Peyer's patch (tissue), 4 donors: Measurements from ENCODE around the gene LTO1. TPM values are rescaled to one million over a fixed set of nuclear protein-coding genes. Genes with fewer than 3 reads are reported as not detected.

Experiments used
- DNase-seq, 3 donors: peaks; one replicate each; pipeline ENCODE4 v3.0.0-alpha.2; 2017 to 2019
- H3K27ac ChIP-seq, 4 donors: fragments of 200-600 bp; sonication (generic); one replicate each; pipeline ENCODE4 v1.5.1; 2016 to 2019
- H3K27me3 ChIP-seq, 2 donors: fragments of 200-600 bp; sonication (generic); one replicate each; pipeline ENCODE4 v1.5.1; 2019
- H3K36me3 ChIP-seq, 3 donors: fragments of 200-600 bp; sonication (generic); one replicate each; pipeline ENCODE4 v1.5.1; 2016 to 2019
- H3K4me1 ChIP-seq, 4 donors: fragments of 200-600 bp; sonication (generic); one replicate each; pipeline ENCODE4 v1.5.1; 2016 to 2019
- H3K4me3 ChIP-seq, 4 donors: fragments of 200-600 bp; sonication (generic); 1 replicate in 3 of 4; 2 replicates in 1 of 4; pipeline ENCODE4 v1.5.1; 2016 to 2019; ENCODE audit warnings: mild to moderate bottlenecking in 1 of 4
- H3K9me3 ChIP-seq, 4 donors: fragments of 200-600 bp; sonication (generic); one replicate each; pipeline ENCODE4 v1.5.1; 2016 to 2019; ENCODE audit warnings: mild to moderate bottlenecking in 1 of 4
- CTCF ChIP-seq, 6 experiments: fragments of 450-650 bp in 4 of 6; fragments of 200-600 bp in 2 of 6; sonication (generic) in 1 of 6; IDR thresholded peaks; one replicate each; pipeline ENCODE4 v1.5.1; 2017 to 2019; ENCODE audit warnings: antibody characterized with exemption in 6 of 6, mild to moderate bottlenecking in 3 of 6, moderate library complexity in 1 of 6
- POLR2A ChIP-seq, 2 donors: fragments of 450-650 bp; IDR thresholded peaks; one replicate each; pipeline ENCODE4 v1.5.1; 2017; ENCODE audit warnings: antibody characterized with exemption in 2 of 2, mild to moderate bottlenecking in 2 of 2, moderate library complexity in 2 of 2
- total RNA-seq, 4 donors: library from RNA; depleted of rRNA; stranded (reverse); fragments of >200 nt; gene quantifications; one replicate each; pipeline ENCODE4 v1.1.0, GENCODE V29; 2016

LTO1 gene
- total RNA-seq, 4 donors from 2014 or later, result 22.1 to 50.3 (median 36.6) TPM

GRCh38 chr11:69703453-69703767 is 28.3 kb upstream of the LTO1 start:
- no peak for TF ChIP-seq CTCF (IDR thresholded peaks at IDR 0.05)
- TF ChIP-seq POLR2A (IDR thresholded peaks at IDR 0.05), result no peak
- peaks cover 0 to 69% (median 5%) of the 10 kb centered on the region in 4 donors for H3K4me1 ChIP-seq
- peaks cover 0 to 27% of the 10 kb centered on the region in 2 donors for H3K27me3 ChIP-seq

GRCh38 chr11:69702769-69703452 is 27.8 kb upstream of the LTO1 start:
- Histone ChIP-seq H3K9me3 (no peaks in the 10 kb centered on the region), H3K4me3 (peak overlapping the region in 1 of 4 donors; percentile 47), H3K36me3 (no peaks in the 10 kb centered on the region), H3K27ac (no peak overlapping the region), H3K27me3 (peaks cover 0 to 27% of the 10 kb centered on the region in 2 donors), H3K4me1 (peaks cover 0 to 69% (median 5%) of the 10 kb centered on the region in 4 donors)
- TF ChIP-seq POLR2A (IDR thresholded peaks at IDR 0.05) (no peak), CTCF (IDR thresholded peaks at IDR 0.05) (no peak)
- DNase-seq, result no peak

More at GRCh38 chr11:69703453-69703767, 28.3 kb upstream of the LTO1 start:
- Histone ChIP-seq H3K9me3 (no peaks in the 10 kb centered on the region), H3K27ac (no peak overlapping the region), H3K4me3 (peak overlapping the region in 1 of 4 donors; percentile 47), H3K36me3 (no peaks in the 10 kb centered on the region)
- no peak for DNase-seq

- Histone ChIP-seq H3K27me3 (peaks cover 0 to 27% of the 10 kb centered on the region in 2 donors), H3K36me3 (no peaks in the 10 kb centered on the region), H3K4me1 (peaks cover 0 to 67% (median 5%) of the 10 kb centered on the region in 4 donors), H3K27ac (no peak overlapping the region), H3K4me3 (peak overlapping the region in 1 of 4 donors; percentile 47), H3K9me3 (no peaks in the 10 kb centered on the region)
- TF ChIP-seq CTCF (IDR thresholded peaks at IDR 0.05), result no peak
- TF ChIP-seq POLR2A (IDR thresholded peaks at IDR 0.05), result no peak
- DNase-seq, result no peak
These were observed 27.1 kb upstream of the LTO1 start for GRCh38 chr11:69702239-69702691.

- Histone ChIP-seq H3K27me3 (peaks cover 0 to 27% of the 10 kb centered on the region in 2 donors), H3K27ac (peak overlapping the region in 1 of 4 donors; percentile 23), H3K9me3 (no peaks in the 10 kb centered on the region), H3K4me3 (no peak overlapping the region), H3K36me3 (no peaks in the 10 kb centered on the region), H3K4me1 (peaks cover 0 to 49% (median 5%) of the 10 kb centered on the region in 4 donors)
- peak in 1 of 6 experiments; percentile 3 for TF ChIP-seq CTCF (IDR thresholded peaks at IDR 0.05)
- no peak for TF ChIP-seq POLR2A (IDR thresholded peaks at IDR 0.05)
- peak in 2 of 3 donors; percentile 82 to 83 for DNase-seq
These were observed 25.4 kb upstream of the LTO1 start for GRCh38 chr11:69700278-69701140.

GRCh38 chr11:69699213-69699612 is 24.1 kb upstream of the LTO1 start:
- peaks cover 0 to 36% (median 1%) of the 10 kb centered on the region in 4 donors for H3K4me1 ChIP-seq
- no peak overlapping the region for H3K27ac ChIP-seq
- TF ChIP-seq POLR2A (IDR thresholded peaks at IDR 0.05) (no peak), CTCF (IDR thresholded peaks at IDR 0.05) (no peak)
- H3K4me3 ChIP-seq, result no peak overlapping the region
- no peaks in the 10 kb centered on the region for H3K9me3 ChIP-seq
- peaks cover 0 to 20% of the 10 kb centered on the region in 2 donors for H3K27me3 ChIP-seq
- DNase-seq, result no peak
- H3K36me3 ChIP-seq, result no peaks in the 10 kb centered on the region
